Fibroblast of villous mesenchyme (primary cell): Measurements from ENCODE around the gene GSG1L. TPM values are rescaled to one million over a fixed set of nuclear protein-coding genes. Genes with fewer than 3 reads are reported as not detected.

Source experiments
- DNase-seq: peaks from one replicate; pipeline ENCODE4 v3.0.0-alpha.2; 2010; ENCODE audit warnings: low read depth
- H3K4me3 ChIP-seq: 2 replicates; pipeline ENCODE4 v1.5.1; 2011; ENCODE audit warnings: low read depth, mild to moderate bottlenecking, low read length
- small RNA-seq: library from RNA; depleted of rRNA; stranded (forward); fragments of <200 nt; gene quantifications from one replicate; pipeline ENCODE3, GENCODE V24; 2012
- total RNA-seq: library from RNA; depleted of rRNA; stranded (reverse); fragments of >200 nt; gene quantifications from 2 replicates; pipeline ENCODE4 v1.2.3, GENCODE V29; 2012
- TF ChIP-seq, protein P1 (sequence below): IDR thresholded peaks from 2 replicates; pipeline ENCODE4 v1.5.1; 2012; ENCODE audit warnings: low read depth, mild to moderate bottlenecking, low read length; ENCODE audit not compliant: insufficient read depth

GSG1L gene
- total RNA-seq, 1 donor = not detected

DNA sequence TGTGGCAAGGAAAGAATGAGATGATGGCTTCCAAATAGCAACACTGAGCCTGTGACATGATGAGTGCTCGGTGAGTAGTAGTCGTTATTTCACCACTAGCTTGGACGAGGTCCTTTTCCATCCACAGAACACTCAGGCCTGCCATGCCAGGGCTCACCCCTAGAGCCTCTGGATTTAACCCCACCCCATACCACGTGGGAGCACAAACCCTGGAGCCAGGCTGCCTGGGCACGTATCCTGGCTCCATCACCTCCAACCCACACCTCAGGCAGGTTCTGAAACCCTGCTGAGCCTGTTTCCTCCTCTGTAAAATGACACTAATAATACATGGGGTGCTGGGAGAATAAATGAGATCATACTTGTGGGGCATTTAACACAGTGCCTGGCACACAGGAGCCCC lies 321.2 kb downstream of the GSG1L start:
- no peak overlapping the region for H3K4me3 ChIP-seq
- no peak for DNase-seq
- TF ChIP-seq, protein P1, sequence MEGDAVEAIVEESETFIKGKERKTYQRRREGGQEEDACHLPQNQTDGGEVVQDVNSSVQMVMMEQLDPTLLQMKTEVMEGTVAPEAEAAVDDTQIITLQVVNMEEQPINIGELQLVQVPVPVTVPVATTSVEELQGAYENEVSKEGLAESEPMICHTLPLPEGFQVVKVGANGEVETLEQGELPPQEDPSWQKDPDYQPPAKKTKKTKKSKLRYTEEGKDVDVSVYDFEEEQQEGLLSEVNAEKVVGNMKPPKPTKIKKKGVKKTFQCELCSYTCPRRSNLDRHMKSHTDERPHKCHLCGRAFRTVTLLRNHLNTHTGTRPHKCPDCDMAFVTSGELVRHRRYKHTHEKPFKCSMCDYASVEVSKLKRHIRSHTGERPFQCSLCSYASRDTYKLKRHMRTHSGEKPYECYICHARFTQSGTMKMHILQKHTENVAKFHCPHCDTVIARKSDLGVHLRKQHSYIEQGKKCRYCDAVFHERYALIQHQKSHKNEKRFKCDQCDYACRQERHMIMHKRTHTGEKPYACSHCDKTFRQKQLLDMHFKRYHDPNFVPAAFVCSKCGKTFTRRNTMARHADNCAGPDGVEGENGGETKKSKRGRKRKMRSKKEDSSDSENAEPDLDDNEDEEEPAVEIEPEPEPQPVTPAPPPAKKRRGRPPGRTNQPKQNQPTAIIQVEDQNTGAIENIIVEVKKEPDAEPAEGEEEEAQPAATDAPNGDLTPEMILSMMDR = no peak

DNA sequence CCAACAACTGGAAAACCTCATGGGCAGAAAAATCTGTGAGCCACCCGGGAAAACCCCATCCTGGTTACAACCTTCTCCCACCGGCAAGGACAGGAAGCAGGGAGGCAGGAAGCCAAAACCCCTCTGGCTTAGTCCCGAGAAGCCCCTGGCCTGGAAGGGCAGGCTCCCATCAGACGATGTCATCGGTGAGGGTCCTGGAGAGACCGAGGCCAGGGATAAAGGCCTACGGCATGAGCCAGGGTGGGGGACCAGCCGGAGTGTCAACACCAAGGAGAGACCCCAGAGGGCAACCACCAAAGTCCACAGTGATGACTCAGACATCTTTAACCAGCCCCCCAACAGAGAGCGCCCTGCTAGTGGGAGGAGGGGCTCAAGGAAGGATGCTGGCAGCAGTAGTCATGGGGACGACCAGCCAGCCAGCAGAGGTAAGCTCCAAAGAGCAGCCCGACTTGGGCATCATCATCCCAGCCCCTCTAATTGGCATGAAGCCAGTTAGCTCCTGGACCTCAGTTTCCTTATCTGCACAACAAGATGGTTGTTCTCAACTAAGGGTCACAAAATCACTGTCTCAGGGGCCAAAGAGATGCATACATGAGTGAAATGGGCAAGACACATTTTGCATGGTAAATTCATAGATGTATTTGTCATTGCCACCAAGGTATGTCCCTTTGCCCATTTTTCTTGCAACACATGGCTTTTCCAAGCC lies 322.9 kb downstream of the GSG1L start:
- TF ChIP-seq, protein P1 = no peak
- no peak for DNase-seq
- no peak overlapping the region for H3K4me3 ChIP-seq

DNA sequence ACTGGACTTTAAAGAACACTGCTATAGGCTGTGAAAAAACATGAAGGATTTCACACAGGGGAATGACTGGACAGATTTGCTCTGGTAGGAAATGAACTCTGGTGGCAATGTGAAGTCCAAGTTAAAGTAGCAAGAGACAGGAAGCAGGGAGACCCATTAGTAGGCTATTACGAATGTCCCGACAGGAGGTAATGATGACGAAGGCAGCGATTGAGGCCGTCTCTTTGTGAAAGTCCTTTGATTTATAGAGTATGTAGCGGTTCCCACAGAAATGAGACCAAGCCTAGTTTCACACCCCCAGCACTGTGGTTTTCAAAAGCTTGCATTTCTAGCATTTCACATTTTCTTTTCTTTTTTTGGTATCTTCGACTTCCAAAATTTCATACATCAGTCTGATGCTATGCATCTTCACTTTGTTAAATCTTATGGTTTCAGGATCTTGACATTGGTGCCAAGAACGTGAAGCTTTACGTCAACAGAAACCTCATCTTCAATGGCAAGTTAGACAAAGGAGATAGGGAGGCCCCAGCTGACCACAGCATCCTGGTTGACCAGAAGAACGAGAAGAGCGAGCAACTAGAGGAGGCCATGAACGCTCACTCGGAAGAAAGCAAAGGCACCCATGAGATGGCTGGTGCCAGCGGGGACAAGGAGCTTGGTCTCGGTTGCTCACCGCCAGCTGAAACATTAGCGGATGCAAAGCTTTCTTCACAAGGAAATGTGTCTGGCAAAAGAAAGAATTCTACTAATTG lies 323.7 kb downstream of the GSG1L start:
- DNase-seq = no peak
- no peak overlapping the region for H3K4me3 ChIP-seq
- TF ChIP-seq, protein P1 = no peak

DNA sequence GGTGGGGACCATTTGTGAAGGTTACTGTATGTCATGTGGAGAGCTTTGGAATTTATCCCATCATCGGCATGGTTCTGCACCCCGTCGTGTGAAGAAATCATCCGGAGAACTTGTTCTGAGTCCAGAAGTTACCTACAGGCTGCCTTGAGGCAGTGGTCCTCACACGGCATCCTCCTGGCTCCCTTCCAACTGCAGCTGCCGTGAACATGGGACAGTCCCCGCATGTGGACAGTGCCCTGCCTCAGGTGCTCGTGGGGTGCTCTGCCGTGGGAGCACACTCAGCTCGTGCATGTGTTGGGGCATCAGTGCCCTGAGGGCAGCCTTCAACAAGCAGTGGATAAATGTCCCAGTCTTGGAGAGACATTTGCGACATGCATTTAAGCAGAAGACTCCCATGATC lies 324.9 kb downstream of the GSG1L start:
- no peak for DNase-seq
- TF ChIP-seq, protein P1 = no peak
- no peak overlapping the region for H3K4me3 ChIP-seq

Small RNA genes lying within 50 kb of the gene (small RNA-seq; reads per million reads assigned to genes)
- not detected for gene RNU6-1241P
- not detected for gene RNU6-159P

Other genes starting within 250 kb of the GSG1L start
- 105 and 111 TPM in 2 replicates for gene XPO6, start 148.3 kb upstream of the GSG1L start, total RNA-seq
- under 0.01 TPM in 1 of 2 replicates, not detected in the other for gene SBK1, start 228.8 kb upstream of the GSG1L start, total RNA-seq